Activated CD8-positive, alpha-beta memory T cell treated with anti-CD3 and anti-CD28 coated beads, Interleukin-2, amount 50 U/mL, for 4 hours (primary cell): Measurements from ENCODE around the gene EPS8L3.
"Not testable (repeated sequence)": the region's sequence is repeated elsewhere in the genome, so short reads cannot be mapped to it uniquely, and the experiment has no call there.

Source experiments
- DNase-seq: peaks from one replicate; pipeline ENCODE4 v3.0.0-alpha.2; 2020

The EPS8L3 gene

GRCh38 chr1:109762039-109762585 lies 1.6 kb downstream of the EPS8L3 start:
- DNase-seq: peak; percentile 5

- DNase-seq: peak; percentile 7
Observed at GRCh38 chr1:109761227-109762038, 2.3 kb downstream of the EPS8L3 start.

GRCh38 chr1:109760581-109761226 lies 3.0 kb downstream of the EPS8L3 start:
- DNase-seq: peak; percentile 7

- DNase-seq: peak; percentile 11
Observed at GRCh38 chr1:109759513-109760334, 4.0 kb downstream of the EPS8L3 start.

- DNase-seq: peak; percentile 2
Observed at GRCh38 chr1:109757936-109758786, 5.6 kb downstream of the EPS8L3 start.

- DNase-seq: no peak
Observed at GRCh38 chr1:109756848-109757521, 6.7 kb downstream of the EPS8L3 start.

- not testable (repeated sequence) for DNase-seq
Observed at GRCh38 chr1:109756325-109756724, 7.4 kb downstream of the EPS8L3 start.

- no peak for DNase-seq
Observed at GRCh38 chr1:109754738-109755137, 9.0 kb downstream of the EPS8L3 start.

GRCh38 chr1:109751531-109752260 lies 12.0 kb downstream of the EPS8L3 start:
- no peak for DNase-seq

DNA sequence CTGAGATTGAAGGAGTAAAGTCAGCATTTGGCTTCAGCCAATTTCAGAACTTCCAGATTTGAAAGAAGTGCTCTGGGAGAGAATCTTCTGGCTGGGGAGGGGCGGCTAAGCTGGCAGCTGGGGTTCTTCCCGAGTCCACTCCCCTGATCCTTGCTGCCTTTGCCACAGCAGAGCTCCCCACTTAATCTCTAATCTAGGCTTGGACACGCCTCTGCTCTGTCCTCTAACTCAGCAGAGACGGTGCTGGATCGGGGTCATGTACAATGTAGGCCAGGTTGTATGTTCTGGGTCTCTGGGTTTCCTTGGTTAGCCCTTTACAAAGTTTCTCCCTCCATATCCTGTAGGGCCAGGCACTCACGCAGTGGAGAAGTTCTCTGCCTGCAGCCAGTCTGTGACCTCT lies 12.8 kb downstream of the EPS8L3 start:
- DNase-seq: no peak

- DNase-seq: no peak
Observed at GRCh38 chr1:109750241-109750882, 13.4 kb downstream of the EPS8L3 start.

GRCh38 chr1:109749221-109749620 lies 14.5 kb downstream of the EPS8L3 start:
- DNase-seq: no peak

GRCh38 chr1:109748311-109748710 lies 15.4 kb downstream of the EPS8L3 start:
- DNase-seq: not testable (repeated sequence)

DNA sequence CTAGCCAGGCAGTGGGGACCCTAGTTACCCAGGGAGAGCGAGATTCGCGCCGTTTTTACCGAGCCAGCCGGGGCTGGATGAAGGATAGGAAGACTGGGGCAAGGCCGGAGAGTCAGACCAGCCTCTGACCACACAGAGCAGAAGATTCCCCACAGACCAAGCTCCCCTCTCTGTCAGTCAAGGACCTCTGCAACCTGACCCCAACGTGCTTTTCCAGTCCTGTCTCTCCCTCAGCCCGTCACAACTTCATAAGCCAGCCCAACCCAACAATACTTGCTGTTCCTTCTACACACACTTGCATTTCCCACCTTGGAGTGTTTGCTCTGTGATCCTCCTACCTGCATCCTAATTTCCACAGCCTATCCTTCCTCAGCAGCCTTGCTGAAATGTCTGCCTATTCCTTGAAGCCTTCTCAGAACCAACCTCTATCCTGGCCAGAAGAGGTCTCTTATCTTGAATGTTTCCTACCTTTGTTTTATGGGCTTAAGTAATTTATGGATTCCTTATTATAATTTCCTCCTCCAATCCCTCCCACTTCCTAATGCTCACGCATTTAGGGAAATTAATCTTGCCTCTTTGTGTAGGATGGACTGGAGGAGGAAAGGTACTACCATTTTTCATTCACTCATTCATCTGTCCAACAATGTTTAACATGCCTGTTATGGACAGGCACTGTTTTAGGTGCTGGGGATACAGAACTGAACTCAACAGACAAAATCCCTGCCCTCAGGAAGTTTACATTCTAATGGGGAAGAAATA lies 22.9 kb downstream of the EPS8L3 start, which contains the start of gene GSTM3:
GSTM3 (minus strand) TSS at position 424 of the 759 bp plus-strand sequence. CDS start 751 bp downstream, outside the sequence.
- no peak for DNase-seq

- peak; percentile 87 for DNase-seq
Observed at GRCh38 chr1:109739738-109740614, 23.7 kb downstream of the EPS8L3 start.

DNA sequence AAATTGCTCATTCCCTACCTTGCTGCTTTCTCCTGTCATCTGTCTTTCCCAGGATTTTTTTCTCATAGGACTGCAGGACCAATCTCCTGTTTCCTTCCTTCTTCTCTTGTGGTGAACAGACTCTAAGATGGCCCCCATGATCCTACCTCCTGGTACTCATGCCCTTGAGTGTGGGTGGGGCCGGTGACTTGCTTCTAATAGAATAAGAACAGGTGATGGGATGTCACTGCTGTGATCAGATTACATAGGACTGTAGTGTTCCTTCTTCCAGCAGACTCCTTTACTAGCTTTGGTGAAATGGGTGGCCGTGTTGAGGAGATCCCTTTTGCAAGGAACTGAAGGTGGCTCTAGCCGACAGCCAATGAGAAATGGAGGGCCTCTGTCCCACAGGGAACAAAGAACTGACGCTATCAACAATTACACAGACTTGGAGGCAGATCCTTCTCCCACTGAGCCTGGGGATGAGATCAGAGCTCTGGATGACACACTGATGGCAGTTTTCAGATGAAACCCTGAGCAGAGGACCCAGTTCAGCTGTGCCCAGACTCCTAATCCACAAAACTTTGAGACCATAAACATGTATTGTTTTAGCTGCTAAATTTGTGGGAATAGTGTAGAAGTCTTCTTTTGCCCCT lies 30.4 kb downstream of the EPS8L3 start:
- no peak for DNase-seq

GRCh38 chr1:109732390-109732881 lies 31.3 kb downstream of the EPS8L3 start:
- no peak for DNase-seq

DNA sequence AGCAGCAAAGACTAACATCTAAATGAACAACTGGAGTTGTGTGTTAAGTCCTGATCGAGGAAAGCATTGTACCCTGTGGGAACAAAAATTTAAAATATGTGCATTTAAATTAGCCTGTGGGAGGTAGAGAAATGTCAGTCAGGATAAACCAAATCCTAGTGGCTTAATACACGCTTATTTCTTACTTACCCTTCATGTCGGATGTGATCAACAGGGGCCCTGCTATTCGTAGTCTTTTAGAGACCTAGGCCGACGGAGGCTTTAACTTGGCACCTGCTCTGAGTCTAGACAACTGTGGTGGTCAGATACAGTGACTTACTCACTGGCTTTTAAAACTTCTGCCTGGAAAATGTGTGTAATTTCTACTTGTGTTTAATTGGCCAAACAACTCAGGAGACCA lies 33.1 kb downstream of the EPS8L3 start:
- DNase-seq: no peak
